Right ventricle myocardium inferior (tissue), 1 donor: ENCODE data around the gene CDNF. TPM values are rescaled to one million over a fixed set of nuclear protein-coding genes. Genes with fewer than 3 reads are reported as not detected.
A peak's percentile ranks its signal among the peaks of the same experiment; 100 is the strongest.

Experiments used
- ATAC-seq: fragments of 200-7000 bp; cut with Tn5 transposase; one replicate; pipeline ENCODE4 v1.9.1; 2020; ENCODE audit warnings: mild to moderate bottlenecking, moderate library complexity
- DNase-seq: peaks from one replicate; pipeline ENCODE4 v3.0.0; 2021; ENCODE audit errors: missing footprints
- intact Hi-C: fragments of 100-400 bp; cut with DNase I; formaldehyde crosslinking; loops from one replicate; pipeline ENCODE4 v1.11.0; 2022
- total RNA-seq: library from RNA; stranded (reverse); fragmentation: NEBNext Ultra II Directional; extraction: Animal tissue kit (Norgen Biotek cat#: 25700); gene quantifications from one replicate; pipeline ENCODE4 v1.2.1, GENCODE V29; 2021
- donor health status: DM: no; HTN: yes; CAD: no; lungs with severe emphysema.

The CDNF gene
- total RNA-seq, 1 donor from 2014 or later, result 1.9 TPM

- DNase-seq, result no peak
- ATAC-seq, result no peak
- intact Hi-C loops, result no loop called here
These were observed 25.6 kb downstream of the CDNF start for GRCh38 chr10:14812271-14812670.

GRCh38 chr10:14810969-14811953 is 26.6 kb downstream of the CDNF start:
- ATAC-seq (no peak), DNase-seq (no peak)
- intact Hi-C loops, result no loop called here

- intact Hi-C loops, result no loop called here
- ATAC-seq (no peak), DNase-seq (no peak)
These were observed 31.5 kb downstream of the CDNF start for GRCh38 chr10:14806318-14806717.

GRCh38 chr10:14803827-14804226 is 34.0 kb downstream of the CDNF start:
- intact Hi-C loops, result no loop called here
- DNase-seq, result no peak

GRCh38 chr10:14801723-14802122 is 36.1 kb downstream of the CDNF start:
- DNase-seq, result no peak
- intact Hi-C loops, result no loop called here
- no peak for ATAC-seq

More at GRCh38 chr10:14803827-14804226, 34.0 kb downstream of the CDNF start:
- no peak for ATAC-seq

GRCh38 chr10:14800397-14800796 is 37.4 kb downstream of the CDNF start:
- DNase-seq (no peak), ATAC-seq (no peak)
- intact Hi-C loops, result no loop called here

GRCh38 chr10:14798636-14799035 is 39.2 kb downstream of the CDNF start:
- ATAC-seq, result no peak
- intact Hi-C loops, result no loop called here
- DNase-seq, result no peak

GRCh38 chr10:14787938-14788337 is 49.9 kb downstream of the CDNF start:
- no peak for ATAC-seq
- DNase-seq, result no peak
- intact Hi-C loops, result no loop called here

GRCh38 chr10:14784459-14785055 is 53.3 kb downstream of the CDNF start:
- intact Hi-C loops, result no loop called here
- DNase-seq, result no peak
- ATAC-seq, result peak; percentile 52

GRCh38 chr10:14782691-14783363 is 55.0 kb downstream of the CDNF start:
- no peak for ATAC-seq
- no peak for DNase-seq
- intact Hi-C loops, result no loop called here

- ATAC-seq (no peak), DNase-seq (no peak)
- intact Hi-C loops, result no loop called here
These were observed 56.1 kb downstream of the CDNF start for GRCh38 chr10:14781763-14782162.

GRCh38 chr10:14779001-14779651 is 58.7 kb downstream of the CDNF start:
- intact Hi-C loops, result no loop called here
- DNase-seq, result no peak
- ATAC-seq, result peak; percentile 73

- intact Hi-C loops, result no loop called here
- ATAC-seq, result no peak
- no peak for DNase-seq
These were observed 61.3 kb downstream of the CDNF start for GRCh38 chr10:14776546-14776945.

- no peak for ATAC-seq
- no peak for DNase-seq
- intact Hi-C loops, result no loop called here
These were observed 62.2 kb downstream of the CDNF start for GRCh38 chr10:14775656-14776055.

GRCh38 chr10:14774797-14775196 is 63.0 kb downstream of the CDNF start, which contains the start of gene FAM107B:
FAM107B (minus strand) TSS chr10:14774897; CDS start chr10:14774663, 234 bp downstream.
- ATAC-seq (no peak), DNase-seq (no peak)
- intact Hi-C loops, result no loop called here

- intact Hi-C loops, result no loop called here
- no peak for DNase-seq
- no peak for ATAC-seq
These were observed 63.6 kb downstream of the CDNF start for GRCh38 chr10:14774214-14774580.

GRCh38 chr10:14773551-14774213 is 64.2 kb downstream of the CDNF start:
- intact Hi-C loops, result no loop called here
- DNase-seq (no peak), ATAC-seq (no peak)

- DNase-seq (no peak), ATAC-seq (peak; percentile 52)
- intact Hi-C loops, result no loop called here
These were observed 65.4 kb downstream of the CDNF start for GRCh38 chr10:14772399-14772798.

GRCh38 chr10:14770927-14771326 is 66.9 kb downstream of the CDNF start:
- no peak for ATAC-seq
- intact Hi-C loops, result no loop called here
- no peak for DNase-seq
